GM23338 (cell line): ENCODE measurements around the gene FOXP1. TPM values are rescaled to one million over a fixed set of nuclear protein-coding genes. Genes with fewer than 3 reads are reported as not detected.

Experiments
- ATAC-seq: fragments of 200-7000 bp; cut with Tn5 transposase; 3 replicates; pipeline ENCODE4 v1.9.1; 2020
- DNase-seq: peaks from one replicate; pipeline ENCODE4 v3.0.0-alpha.2; 2015; ENCODE audit warnings: low spot score
- H2AFZ ChIP-seq: fragments of 200-600 bp; sonication (generic); 2 replicates; pipeline ENCODE4 v1.8.0; 2016; ENCODE audit warnings: antibody characterized with exemption, mild to moderate bottlenecking, moderate library complexity
- H3F3A ChIP-seq: fragments of 200-600 bp; sonication (generic); replicated peaks from 2 replicates; pipeline ENCODE4 v1.8.0; 2017; ENCODE audit warnings: antibody characterized with exemption, mixed run types, low read depth
- H3K27ac ChIP-seq: fragments of 200-600 bp; sonication (generic); 2 replicates; pipeline ENCODE4 v1.6.1; 2016; ENCODE audit warnings: low read depth
- H3K27me3 ChIP-seq: fragments of 200-600 bp; sonication (generic); 2 replicates; pipeline ENCODE4 v1.8.0; 2016; ENCODE audit warnings: mild to moderate bottlenecking, mixed run types, moderate library complexity; ENCODE audit not compliant: insufficient read depth
- H3K36me3 ChIP-seq: fragments of 200-600 bp; sonication (generic); 2 replicates; pipeline ENCODE4 v1.8.0; 2016; ENCODE audit warnings: mild to moderate bottlenecking; ENCODE audit not compliant: insufficient read depth
- H3K4me1 ChIP-seq: fragments of 200-600 bp; sonication (generic); 2 replicates; pipeline ENCODE4 v1.8.0; 2016; ENCODE audit warnings: mild to moderate bottlenecking, moderate library complexity; ENCODE audit not compliant: insufficient read depth
- H3K4me2 ChIP-seq: fragments of 200-600 bp; sonication (generic); 2 replicates; pipeline ENCODE4 v1.7.1; 2017; ENCODE audit warnings: mixed run types
- H3K4me3 ChIP-seq: fragments of 200-600 bp; sonication (generic); 2 replicates; pipeline ENCODE4 v1.6.1; 2016; ENCODE audit warnings: mixed run types
- H3K79me2 ChIP-seq: fragments of 200-600 bp; sonication (generic); replicated peaks from 2 replicates; pipeline ENCODE4 v1.8.0; 2017; ENCODE audit warnings: mild to moderate bottlenecking; ENCODE audit not compliant: insufficient read depth
- H3K9me2 ChIP-seq: fragments of 200-600 bp; sonication (generic); 2 replicates; pipeline ENCODE4 v1.8.0; 2017; ENCODE audit not compliant: insufficient read depth
- H4K20me1 ChIP-seq: fragments of 200-600 bp; sonication (generic); replicated peaks from 2 replicates; pipeline ENCODE4 v1.8.0; 2017; ENCODE audit warnings: mild to moderate bottlenecking; ENCODE audit not compliant: insufficient read depth
- H3K27ac Mint-ChIP-seq: 2 replicates; pipeline ENCODE4 v1.8.0; 2020; ENCODE audit warnings: inconsistent platforms, mild to moderate bottlenecking, moderate library complexity, mixed read lengths
- H3K27me3 Mint-ChIP-seq: 3 replicates; pipeline ENCODE4 v1.8.0; 2022; ENCODE audit warnings: low read depth, mild to moderate bottlenecking, moderate library complexity, mixed read lengths, inconsistent platforms; ENCODE audit not compliant: insufficient read depth, poor library complexity
- H3K36me3 Mint-ChIP-seq: 3 replicates; pipeline ENCODE4 v1.8.0; 2021; ENCODE audit warnings: low read depth, mild to moderate bottlenecking, inconsistent platforms, moderate library complexity, mixed read lengths
- H3K4me1 Mint-ChIP-seq: 3 replicates; pipeline ENCODE4 v1.8.0; 2020; ENCODE audit warnings: mild to moderate bottlenecking, inconsistent platforms, mixed read lengths
- H3K4me3 Mint-ChIP-seq: 3 replicates; pipeline ENCODE4 v1.8.0; 2021; ENCODE audit warnings: moderate library complexity, mild to moderate bottlenecking, inconsistent platforms, mixed read lengths
- H3K9me3 Mint-ChIP-seq: 3 replicates; pipeline ENCODE4 v1.8.0; 2020; ENCODE audit warnings: moderate library complexity, mild to moderate bottlenecking, inconsistent platforms, mixed read lengths
- CREB1 ChIP-seq: fragments of 250-450 bp; sonication (Bioruptor Pico); IDR thresholded peaks from 2 replicates; pipeline ENCODE4 v1.5.0; 2020; ENCODE audit warnings: low read depth, mild to moderate bottlenecking, moderate library complexity
- CTCF ChIP-seq, 2 experiments: fragments of 200-600 bp in 1 of 2; sonication (generic) in 1 of 2; conservative IDR thresholded peaks; 2 replicates each; pipeline versions ENCODE4 v1.5.1 to v1.6.1; 2016 to 2017; ENCODE audit warnings: antibody characterized with exemption in 2 of 2, low read depth in 2 of 2, mild to moderate bottlenecking in 2 of 2, moderate library complexity in 1 of 2
- EZH2 ChIP-seq: fragments of 200-600 bp; sonication (generic); IDR thresholded peaks from one replicate; pipeline ENCODE4 v1.8.0; 2017; ENCODE audit warnings: antibody characterized with exemption, mild to moderate bottlenecking, low read depth; ENCODE audit not compliant: unreplicated experiment
- EZH2phosphoT487 ChIP-seq: fragments of 200-600 bp; sonication (generic); IDR thresholded peaks from one replicate; pipeline ENCODE4 v1.8.1; 2018; ENCODE audit warnings: antibody characterized with exemption; ENCODE audit not compliant: unreplicated experiment
- JUNB ChIP-seq: IDR thresholded peaks from one replicate; pipeline ENCODE4 v1.6.1; 2016; ENCODE audit warnings: antibody characterized with exemption; ENCODE audit not compliant: unreplicated experiment
- NANOG ChIP-seq: IDR thresholded peaks from 2 replicates; pipeline ENCODE4 v1.6.1; 2016; ENCODE audit warnings: antibody characterized with exemption, borderline replicate concordance
- POLR2AphosphoS5 ChIP-seq: IDR thresholded peaks from 2 replicates; pipeline ENCODE4 v1.6.1; 2016; ENCODE audit warnings: antibody characterized with exemption, low read depth
- ZNF114 ChIP-seq: fragments of 250-450 bp; sonication (Bioruptor Pico); IDR thresholded peaks from 2 replicates; pipeline ENCODE4 v1.5.0; 2020; ENCODE audit warnings: mild to moderate bottlenecking, moderate library complexity
- ZNF331 ChIP-seq: fragments of 250-450 bp; sonication (Bioruptor Pico); IDR thresholded peaks from 2 replicates; pipeline ENCODE4 v1.5.0; 2020; ENCODE audit warnings: low read depth, mild to moderate bottlenecking, moderate library complexity
- polyA plus RNA-seq: library from polyadenylated mRNA; unstranded; fragments of >200 nt; fragmentation: Nextera tagmentation; extraction: Ambion mirVana; gene quantifications from 2 replicates; pipeline ENCODE4 v1.2.1, GENCODE V29; 2016
- total RNA-seq: library from RNA; depleted of rRNA; stranded (reverse); fragments of >200 nt; shearing (Covaris generic); gene quantifications from 2 replicates; pipeline ENCODE4 v1.2.3, GENCODE V29; 2014
- TF ChIP-seq, protein P1 (sequence below): IDR thresholded peaks from one replicate; pipeline ENCODE4 v1.6.1; 2018; ENCODE audit warnings: antibody characterized with exemption; ENCODE audit not compliant: unreplicated experiment
- TF ChIP-seq, protein P2 (sequence below): fragments of 250-450 bp; sonication (Bioruptor Pico); IDR thresholded peaks from 2 replicates; pipeline ENCODE4 v1.5.0; 2020; ENCODE audit warnings: mild to moderate bottlenecking, moderate library complexity
- TF ChIP-seq, protein P3 (sequence below): IDR thresholded peaks from 2 replicates; pipeline ENCODE4 v1.6.1; 2016; ENCODE audit warnings: antibody characterized with exemption

Gene FOXP1
- total and polyA plus RNA-seq, 2 experiments from 2014 or later, result 32.9 to 35.5 TPM

- DNase-seq (no peak), ATAC-seq (peak; percentile 28; the same call in 2 of the 3 replicates)
- no peak overlapping the region for H2AFZ ChIP-seq
- peaks cover 12% of the 10 kb centered on the region; the same call in 1 of the 2 replicates for H3K4me1 ChIP-seq
- H3K4me3 ChIP-seq, result no peak overlapping the region
- Mint-ChIP-seq H3K27ac (no peak overlapping the region; the same call in 1 of the 2 replicates), H3K4me1 (peaks cover 22% of the 10 kb centered on the region), H3K36me3 (no peaks in the 10 kb centered on the region), H3K27me3 (peaks cover 10% of the 10 kb centered on the region), H3K9me3 (no peaks in the 10 kb centered on the region), H3K4me3 (no peak overlapping the region)
- no peak overlapping the region for H3K4me2 ChIP-seq
- TF ChIP-seq ZNF114 (CRISPR knock-in tag) (no peak), CTCF (conservative IDR thresholded peaks at IDR 0.05; ENCODE audit: low read depth in 2 of 2) (no peak), JUNB (no peak), ZNF331 (CRISPR knock-in tag) (no peak), EZH2 (no peak), POLR2AphosphoS5 (no peak), EZH2phosphoT487 (no peak), NANOG (no peak), CREB1 (CRISPR knock-in tag) (no peak)
- TF ChIP-seq, protein P1, sequence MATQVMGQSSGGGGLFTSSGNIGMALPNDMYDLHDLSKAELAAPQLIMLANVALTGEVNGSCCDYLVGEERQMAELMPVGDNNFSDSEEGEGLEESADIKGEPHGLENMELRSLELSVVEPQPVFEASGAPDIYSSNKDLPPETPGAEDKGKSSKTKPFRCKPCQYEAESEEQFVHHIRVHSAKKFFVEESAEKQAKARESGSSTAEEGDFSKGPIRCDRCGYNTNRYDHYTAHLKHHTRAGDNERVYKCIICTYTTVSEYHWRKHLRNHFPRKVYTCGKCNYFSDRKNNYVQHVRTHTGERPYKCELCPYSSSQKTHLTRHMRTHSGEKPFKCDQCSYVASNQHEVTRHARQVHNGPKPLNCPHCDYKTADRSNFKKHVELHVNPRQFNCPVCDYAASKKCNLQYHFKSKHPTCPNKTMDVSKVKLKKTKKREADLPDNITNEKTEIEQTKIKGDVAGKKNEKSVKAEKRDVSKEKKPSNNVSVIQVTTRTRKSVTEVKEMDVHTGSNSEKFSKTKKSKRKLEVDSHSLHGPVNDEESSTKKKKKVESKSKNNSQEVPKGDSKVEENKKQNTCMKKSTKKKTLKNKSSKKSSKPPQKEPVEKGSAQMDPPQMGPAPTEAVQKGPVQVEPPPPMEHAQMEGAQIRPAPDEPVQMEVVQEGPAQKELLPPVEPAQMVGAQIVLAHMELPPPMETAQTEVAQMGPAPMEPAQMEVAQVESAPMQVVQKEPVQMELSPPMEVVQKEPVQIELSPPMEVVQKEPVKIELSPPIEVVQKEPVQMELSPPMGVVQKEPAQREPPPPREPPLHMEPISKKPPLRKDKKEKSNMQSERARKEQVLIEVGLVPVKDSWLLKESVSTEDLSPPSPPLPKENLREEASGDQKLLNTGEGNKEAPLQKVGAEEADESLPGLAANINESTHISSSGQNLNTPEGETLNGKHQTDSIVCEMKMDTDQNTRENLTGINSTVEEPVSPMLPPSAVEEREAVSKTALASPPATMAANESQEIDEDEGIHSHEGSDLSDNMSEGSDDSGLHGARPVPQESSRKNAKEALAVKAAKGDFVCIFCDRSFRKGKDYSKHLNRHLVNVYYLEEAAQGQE, result no peak
- TF ChIP-seq, protein P2, sequence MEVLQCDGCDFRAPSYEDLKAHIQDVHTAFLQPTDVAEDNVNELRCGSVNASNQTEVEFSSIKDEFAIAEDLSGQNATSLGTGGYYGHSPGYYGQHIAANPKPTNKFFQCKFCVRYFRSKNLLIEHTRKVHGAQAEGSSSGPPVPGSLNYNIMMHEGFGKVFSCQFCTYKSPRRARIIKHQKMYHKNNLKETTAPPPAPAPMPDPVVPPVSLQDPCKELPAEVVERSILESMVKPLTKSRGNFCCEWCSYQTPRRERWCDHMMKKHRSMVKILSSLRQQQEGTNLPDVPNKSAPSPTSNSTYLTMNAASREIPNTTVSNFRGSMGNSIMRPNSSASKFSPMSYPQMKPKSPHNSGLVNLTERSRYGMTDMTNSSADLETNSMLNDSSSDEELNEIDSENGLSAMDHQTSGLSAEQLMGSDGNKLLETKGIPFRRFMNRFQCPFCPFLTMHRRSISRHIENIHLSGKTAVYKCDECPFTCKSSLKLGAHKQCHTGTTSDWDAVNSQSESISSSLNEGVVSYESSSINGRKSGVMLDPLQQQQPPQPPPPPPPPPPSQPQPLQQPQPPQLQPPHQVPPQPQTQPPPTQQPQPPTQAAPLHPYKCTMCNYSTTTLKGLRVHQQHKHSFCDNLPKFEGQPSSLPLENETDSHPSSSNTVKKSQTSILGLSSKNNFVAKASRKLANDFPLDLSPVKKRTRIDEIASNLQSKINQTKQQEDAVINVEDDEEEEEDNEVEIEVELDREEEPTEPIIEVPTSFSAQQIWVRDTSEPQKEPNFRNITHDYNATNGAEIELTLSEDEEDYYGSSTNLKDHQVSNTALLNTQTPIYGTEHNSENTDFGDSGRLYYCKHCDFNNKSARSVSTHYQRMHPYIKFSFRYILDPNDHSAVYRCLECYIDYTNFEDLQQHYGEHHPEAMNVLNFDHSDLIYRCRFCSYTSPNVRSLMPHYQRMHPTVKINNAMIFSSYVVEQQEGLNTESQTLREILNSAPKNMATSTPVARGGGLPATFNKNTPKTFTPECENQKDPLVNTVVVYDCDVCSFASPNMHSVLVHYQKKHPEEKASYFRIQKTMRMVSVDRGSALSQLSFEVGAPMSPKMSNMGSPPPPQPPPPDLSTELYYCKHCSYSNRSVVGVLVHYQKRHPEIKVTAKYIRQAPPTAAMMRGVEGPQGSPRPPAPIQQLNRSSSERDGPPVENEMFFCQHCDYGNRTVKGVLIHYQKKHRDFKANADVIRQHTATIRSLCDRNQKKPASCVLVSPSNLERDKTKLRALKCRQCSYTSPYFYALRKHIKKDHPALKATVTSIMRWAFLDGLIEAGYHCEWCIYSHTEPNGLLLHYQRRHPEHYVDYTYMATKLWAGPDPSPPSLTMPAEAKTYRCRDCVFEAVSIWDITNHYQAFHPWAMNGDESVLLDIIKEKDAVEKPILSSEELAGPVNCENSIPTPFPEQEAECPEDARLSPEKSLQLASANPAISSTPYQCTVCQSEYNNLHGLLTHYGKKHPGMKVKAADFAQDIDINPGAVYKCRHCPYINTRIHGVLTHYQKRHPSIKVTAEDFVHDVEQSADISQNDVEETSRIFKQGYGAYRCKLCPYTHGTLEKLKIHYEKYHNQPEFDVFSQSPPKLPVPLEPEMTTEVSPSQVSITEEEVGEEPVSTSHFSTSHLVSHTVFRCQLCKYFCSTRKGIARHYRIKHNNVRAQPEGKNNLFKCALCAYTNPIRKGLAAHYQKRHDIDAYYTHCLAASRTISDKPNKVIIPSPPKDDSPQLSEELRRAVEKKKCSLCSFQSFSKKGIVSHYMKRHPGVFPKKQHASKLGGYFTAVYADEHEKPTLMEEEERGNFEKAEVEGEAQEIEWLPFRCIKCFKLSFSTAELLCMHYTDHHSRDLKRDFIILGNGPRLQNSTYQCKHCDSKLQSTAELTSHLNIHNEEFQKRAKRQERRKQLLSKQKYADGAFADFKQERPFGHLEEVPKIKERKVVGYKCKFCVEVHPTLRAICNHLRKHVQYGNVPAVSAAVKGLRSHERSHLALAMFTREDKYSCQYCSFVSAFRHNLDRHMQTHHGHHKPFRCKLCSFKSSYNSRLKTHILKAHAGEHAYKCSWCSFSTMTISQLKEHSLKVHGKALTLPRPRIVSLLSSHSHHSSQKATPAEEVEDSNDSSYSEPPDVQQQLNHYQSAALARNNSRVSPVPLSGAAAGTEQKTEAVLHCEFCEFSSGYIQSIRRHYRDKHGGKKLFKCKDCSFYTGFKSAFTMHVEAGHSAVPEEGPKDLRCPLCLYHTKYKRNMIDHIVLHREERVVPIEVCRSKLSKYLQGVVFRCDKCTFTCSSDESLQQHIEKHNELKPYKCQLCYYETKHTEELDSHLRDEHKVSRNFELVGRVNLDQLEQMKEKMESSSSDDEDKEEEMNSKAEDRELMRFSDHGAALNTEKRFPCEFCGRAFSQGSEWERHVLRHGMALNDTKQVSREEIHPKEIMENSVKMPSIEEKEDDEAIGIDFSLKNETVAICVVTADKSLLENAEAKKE, result no peak
- TF ChIP-seq, protein P3, sequence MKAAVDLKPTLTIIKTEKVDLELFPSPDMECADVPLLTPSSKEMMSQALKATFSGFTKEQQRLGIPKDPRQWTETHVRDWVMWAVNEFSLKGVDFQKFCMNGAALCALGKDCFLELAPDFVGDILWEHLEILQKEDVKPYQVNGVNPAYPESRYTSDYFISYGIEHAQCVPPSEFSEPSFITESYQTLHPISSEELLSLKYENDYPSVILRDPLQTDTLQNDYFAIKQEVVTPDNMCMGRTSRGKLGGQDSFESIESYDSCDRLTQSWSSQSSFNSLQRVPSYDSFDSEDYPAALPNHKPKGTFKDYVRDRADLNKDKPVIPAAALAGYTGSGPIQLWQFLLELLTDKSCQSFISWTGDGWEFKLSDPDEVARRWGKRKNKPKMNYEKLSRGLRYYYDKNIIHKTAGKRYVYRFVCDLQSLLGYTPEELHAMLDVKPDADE, result no peak
- no peaks in the 10 kb centered on the region; the same call in 1 of the 2 replicates for H4K20me1 ChIP-seq
- H3K27me3 ChIP-seq, result no peaks in the 10 kb centered on the region
- no peak overlapping the region; the same call in 1 of the 2 replicates for H3K27ac ChIP-seq
- no peaks in the 10 kb centered on the region for H3K9me2 ChIP-seq
- H3K79me2 ChIP-seq, result no peaks in the 10 kb centered on the region; the same call in 1 of the 2 replicates
- H3F3A ChIP-seq, result no peaks in the 10 kb centered on the region
- H3K36me3 ChIP-seq, result no peaks in the 10 kb centered on the region
Measured at GRCh38 chr3:71087143-71088018, 496.1 kb downstream of the FOXP1 start.
